Neuronal stem cell (in vitro differentiated cells): Measurements from ENCODE around the gene KCNS3.

Experiments used
- DNase-seq: peaks from one replicate; pipeline ENCODE4 v3.0.0-alpha.2; 2013; ENCODE audit warnings: low spot score
- H2AFZ ChIP-seq: one replicate; pipeline ENCODE4 v1.6.1; 2013; ENCODE audit warnings: mild to moderate bottlenecking, low read length, inconsistent platforms
- H2AK5ac ChIP-seq: 2 replicates; pipeline ENCODE4 v1.6.1; 2013; ENCODE audit warnings: low read depth, mild to moderate bottlenecking, inconsistent platforms, low read length, moderate library complexity, mixed read lengths
- H2BK120ac ChIP-seq: 2 replicates; pipeline ENCODE4 v1.6.1; 2013; ENCODE audit warnings: low read depth, mild to moderate bottlenecking, inconsistent platforms, low read length, moderate library complexity, mixed read lengths
- H2BK12ac ChIP-seq: one replicate; pipeline ENCODE4 v1.6.1; 2013; ENCODE audit warnings: low read length, inconsistent platforms
- H2BK15ac ChIP-seq: 2 replicates; pipeline ENCODE4 v1.6.1; 2013; ENCODE audit warnings: mild to moderate bottlenecking, low read length, inconsistent platforms, mixed read lengths
- H2BK5ac ChIP-seq: one replicate; pipeline ENCODE4 v1.6.1; 2013; ENCODE audit warnings: inconsistent platforms, mild to moderate bottlenecking, low read length, moderate library complexity
- H3K14ac ChIP-seq: one replicate; pipeline ENCODE4 v1.6.1; 2013; ENCODE audit warnings: low read length, inconsistent platforms
- H3K18ac ChIP-seq: 2 replicates; pipeline ENCODE4 v1.6.1; 2013; ENCODE audit warnings: low read length, inconsistent platforms
- H3K23ac ChIP-seq: 2 replicates; pipeline ENCODE4 v1.6.1; 2013; ENCODE audit warnings: low read depth, mild to moderate bottlenecking, mixed read lengths, low read length, inconsistent platforms; ENCODE audit not compliant: poor library complexity
- H3K27ac ChIP-seq: replicated peaks from 3 replicates; pipeline ENCODE4 v1.5.1; 2013; ENCODE audit warnings: low read length, inconsistent platforms
- H3K27me3 ChIP-seq, 3 experiments: 2 replicates each; pipeline ENCODE4 v1.6.1; 2013; ENCODE audit warnings: low read length in 3 of 3, mild to moderate bottlenecking in 2 of 3, inconsistent platforms in 1 of 3, low read depth in 1 of 3, mixed read lengths in 1 of 3, moderate library complexity in 1 of 3; ENCODE audit not compliant: control insufficient read depth in 3 of 3, insufficient read depth in 3 of 3
- H3K36me3 ChIP-seq, 2 donors: replicated peaks in 1 of 2; 2 replicates each; pipeline ENCODE4 v1.6.1; 2013; ENCODE audit warnings: low read length in 2 of 2; ENCODE audit not compliant: control insufficient read depth in 2 of 2, insufficient read depth in 2 of 2
- H3K4ac ChIP-seq: 2 replicates; pipeline ENCODE4 v1.6.1; 2013; ENCODE audit warnings: inconsistent platforms, mild to moderate bottlenecking, low read length, moderate library complexity
- H3K4me1 ChIP-seq, 2 donors: 1 replicate in 1 of 2; 2 replicates in 1 of 2; pipeline ENCODE4 v1.6.1; 2013; ENCODE audit warnings: low read length in 2 of 2, low read depth in 1 of 2; ENCODE audit not compliant: control insufficient read depth in 2 of 2, insufficient read depth in 1 of 2
- H3K4me2 ChIP-seq: one replicate; pipeline ENCODE4 v1.6.1; 2013; ENCODE audit warnings: mild to moderate bottlenecking, low read length, inconsistent platforms; ENCODE audit not compliant: insufficient read depth, poor library complexity, severe bottlenecking
- H3K4me3 ChIP-seq, 2 donors: 2 replicates each; pipeline ENCODE4 v1.5.1; 2013; ENCODE audit warnings: low read length in 2 of 2, mild to moderate bottlenecking in 2 of 2, inconsistent platforms in 1 of 2, moderate library complexity in 1 of 2
- H3K79me1 ChIP-seq: one replicate; pipeline ENCODE4 v1.6.1; 2013; ENCODE audit warnings: low read depth, mild to moderate bottlenecking, inconsistent platforms, low read length, moderate library complexity
- H3K9ac ChIP-seq: one replicate; pipeline ENCODE4 v1.6.1; 2013; ENCODE audit warnings: mild to moderate bottlenecking, low read depth, low read length, inconsistent platforms; ENCODE audit not compliant: poor library complexity
- H3K9me3 ChIP-seq, 2 donors: replicated peaks in 1 of 2; 2 replicates each; pipeline versions ENCODE3 to v1.6.1; 2013; ENCODE audit warnings: low read length in 2 of 2, mild to moderate bottlenecking in 2 of 2, inconsistent platforms in 1 of 2, low read depth in 1 of 2, mixed read lengths in 1 of 2, moderate library complexity in 1 of 2; ENCODE audit not compliant: control insufficient read depth in 2 of 2, insufficient read depth in 1 of 2
- H4K8ac ChIP-seq: one replicate; pipeline ENCODE4 v1.6.1; 2013; ENCODE audit warnings: low read depth, mild to moderate bottlenecking, inconsistent platforms, low read length, moderate library complexity
- H4K91ac ChIP-seq: one replicate; pipeline ENCODE4 v1.6.1; 2013; ENCODE audit warnings: low read length, low read depth, mild to moderate bottlenecking, inconsistent platforms; ENCODE audit not compliant: poor library complexity
- WGBS, 2 donors: extraction: QIAGEN DNeasy Blood & Tissue Kit; methylation state at CpG; one replicate each; pipeline ENCODE4 v1.1.7; 2013; ENCODE audit warnings: missing lambda C conversion rate in 2 of 2, mixed read lengths in 1 of 2; ENCODE audit not compliant: insufficient read length in 2 of 2, insufficient replicate concordance in 1 of 2; ENCODE audit errors: extremely low coverage in 2 of 2; 5-methylcytosine and 5-hydroxymethylcytosine counted together

KCNS3 gene

DNA sequence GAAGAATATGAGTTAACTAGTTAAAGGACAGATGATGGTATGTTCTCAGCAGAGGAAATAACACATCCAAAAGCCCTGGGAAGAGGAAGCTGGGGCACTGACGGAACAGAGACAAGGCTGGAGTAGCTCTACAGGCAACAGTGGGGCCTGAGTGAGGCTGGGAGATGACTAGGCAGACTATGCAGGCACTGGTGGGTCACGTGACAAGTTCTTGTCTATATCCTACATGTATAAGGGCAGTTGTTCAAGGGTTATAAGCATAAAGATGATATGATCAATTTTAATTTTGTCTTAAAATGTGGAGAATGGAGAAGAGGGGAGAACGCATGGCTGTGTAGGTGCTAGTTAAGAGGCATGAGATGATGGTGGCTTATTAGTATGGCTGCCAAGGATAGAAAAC is 68.6 kb downstream of the KCNS3 start:
- Histone ChIP-seq H2BK5ac (no peak overlapping the region), H3K4ac (no peak overlapping the region), H4K8ac (no peak overlapping the region), H3K23ac (no peak overlapping the region), H2BK12ac (no peak overlapping the region), H2BK15ac (no peak overlapping the region), H3K4me2 (no peak overlapping the region), H3K27ac (no peak overlapping the region), H4K91ac (no peak overlapping the region), H3K9me3 (peaks cover 0 to 2% of the 10 kb centered on the region in 2 donors), H3K36me3 (no peaks in the 10 kb centered on the region), H2AK5ac (no peak overlapping the region), H3K4me3 (no peak overlapping the region), H3K4me1 (no peaks in the 10 kb centered on the region), H3K27me3 (no peaks in the 10 kb centered on the region), H3K18ac (no peak overlapping the region), H3K9ac (no peak overlapping the region), H2BK120ac (no peak overlapping the region), H3K79me1 (no peaks in the 10 kb centered on the region), H2AFZ (no peak overlapping the region), H3K14ac (no peak overlapping the region)
- no peak for DNase-seq
- no CpG with 5 or more reads among the region's 3 CpGs for WGBS, 2 donors

GRCh38 chr2:17950006-17950405 is 71.5 kb downstream of the KCNS3 start:
- Histone ChIP-seq H3K27me3 (no peaks in the 10 kb centered on the region), H4K91ac (no peak overlapping the region), H2BK5ac (no peak overlapping the region), H3K4me2 (no peak overlapping the region), H3K4me1 (no peaks in the 10 kb centered on the region), H3K27ac (no peak overlapping the region), H2AFZ (no peak overlapping the region), H3K79me1 (no peaks in the 10 kb centered on the region), H2AK5ac (no peak overlapping the region), H3K14ac (no peak overlapping the region), H2BK15ac (no peak overlapping the region), H3K4me3 (no peak overlapping the region), H3K18ac (peak overlapping the region; percentile 9), H3K4ac (no peak overlapping the region), H2BK120ac (no peak overlapping the region), H4K8ac (no peak overlapping the region), H3K36me3 (no peaks in the 10 kb centered on the region), H3K9ac (no peak overlapping the region), H3K23ac (no peak overlapping the region), H3K9me3 (peaks cover 0 to 2% of the 10 kb centered on the region in 2 donors), H2BK12ac (no peak overlapping the region)
- WGBS, 2 donors: no CpG with 5 or more reads among the region's 6 CpGs
- DNase-seq: no peak

- Histone ChIP-seq H3K9ac (no peak overlapping the region), H3K36me3 (no peaks in the 10 kb centered on the region), H3K4me3 (no peak overlapping the region), H3K4me2 (no peak overlapping the region), H3K18ac (no peak overlapping the region), H2BK12ac (no peak overlapping the region), H3K9me3 (peaks cover 0 to 2% of the 10 kb centered on the region in 2 donors), H3K27ac (no peak overlapping the region), H4K8ac (no peak overlapping the region), H2AK5ac (no peak overlapping the region), H3K4ac (no peak overlapping the region), H3K79me1 (no peaks in the 10 kb centered on the region), H3K4me1 (no peaks in the 10 kb centered on the region), H2AFZ (no peak overlapping the region), H3K27me3 (no peaks in the 10 kb centered on the region), H2BK120ac (no peak overlapping the region), H3K23ac (no peak overlapping the region), H2BK15ac (no peak overlapping the region), H4K91ac (no peak overlapping the region), H2BK5ac (no peak overlapping the region), H3K14ac (no peak overlapping the region)
- no CpG with 5 or more reads among the region's 4 CpGs for WGBS, 2 donors
- no peak for DNase-seq
Measured at GRCh38 chr2:17951563-17951962, 73.1 kb downstream of the KCNS3 start.

- Histone ChIP-seq H2BK12ac (no peak overlapping the region), H3K14ac (no peak overlapping the region), H2AK5ac (no peak overlapping the region), H3K27me3 (no peaks in the 10 kb centered on the region), H2BK15ac (no peak overlapping the region), H3K9me3 (no peaks in the 10 kb centered on the region), H3K79me1 (no peaks in the 10 kb centered on the region), H3K18ac (no peak overlapping the region), H3K4me3 (no peak overlapping the region), H3K23ac (no peak overlapping the region), H4K8ac (no peak overlapping the region), H3K4me2 (no peak overlapping the region), H3K27ac (no peak overlapping the region), H3K4ac (no peak overlapping the region), H3K9ac (no peak overlapping the region), H3K4me1 (peaks cover 3 to 5% of the 10 kb centered on the region in 2 donors), H4K91ac (no peak overlapping the region), H2BK120ac (no peak overlapping the region), H3K36me3 (no peaks in the 10 kb centered on the region), H2BK5ac (no peak overlapping the region), H2AFZ (no peak overlapping the region)
- DNase-seq: no peak
- whole genome bisulfite sequencing, 2 donors: no CpG with 5 or more reads among the region's 4 CpGs
Measured at GRCh38 chr2:17958466-17959092, 80.1 kb downstream of the KCNS3 start.
